Progenitor cell of endocrine pancreas (in vitro differentiated cells): ENCODE measurements around the gene FAM25G. TPM values are rescaled to one million over a fixed set of nuclear protein-coding genes. Genes with fewer than 3 reads are reported as not detected.
A peak's percentile ranks its signal among the peaks of the same experiment; 100 is the strongest.

Source experiments
- DNase-seq: peaks from one replicate; pipeline ENCODE4 v3.0.0; 2021; ENCODE audit warnings: low spot score; ENCODE audit not compliant: unreplicated experiment
- H3K27ac Mint-ChIP-seq: 2 replicates; pipeline ENCODE4 v1.8.0; 2021; ENCODE audit warnings: mild to moderate bottlenecking, moderate library complexity, mixed read lengths
- H3K27me3 Mint-ChIP-seq: 2 replicates; pipeline ENCODE4 v1.8.0; 2021; ENCODE audit warnings: mixed read lengths
- H3K36me3 Mint-ChIP-seq: 2 replicates; pipeline ENCODE4 v1.8.0; 2022; ENCODE audit warnings: mixed read lengths; ENCODE audit not compliant: insufficient read depth
- H3K4me1 Mint-ChIP-seq: 2 replicates; pipeline ENCODE4 v1.8.0; 2021; ENCODE audit warnings: low read depth, mixed read lengths
- H3K4me3 Mint-ChIP-seq: 2 replicates; pipeline ENCODE4 v1.8.0; 2021; ENCODE audit warnings: low read depth, mild to moderate bottlenecking, moderate library complexity, mixed read lengths
- H3K9me3 Mint-ChIP-seq: 2 replicates; pipeline ENCODE4 v1.8.0; 2021; ENCODE audit warnings: low read depth, mixed read lengths
- CTCF ChIP-seq: fragments of 200-600 bp; sonication (generic); IDR thresholded peaks from one replicate; pipeline ENCODE4 v1.5.0; 2021; ENCODE audit warnings: antibody characterized with exemption, mild to moderate bottlenecking; ENCODE audit not compliant: unreplicated experiment
- total RNA-seq: library from RNA; stranded (reverse); gene quantifications from 2 replicates; pipeline ENCODE4 v1.2.1, GENCODE V29; 2021

FAM25G gene
- total RNA-seq, 1 donor from 2014 or later, result not detected

GRCh38 chr10:47443145-47443544 lies 48.4 kb downstream of the FAM25G start:
- no peaks in the 10 kb centered on the region for H3K4me1 Mint-ChIP-seq
- no peaks in the 10 kb centered on the region for H3K36me3 Mint-ChIP-seq
- no peak for DNase-seq
- no peak overlapping the region for H3K4me3 Mint-ChIP-seq
- no peak overlapping the region for H3K27ac Mint-ChIP-seq
- no peak for TF ChIP-seq CTCF
- peaks cover 13% of the 10 kb centered on the region for H3K27me3 Mint-ChIP-seq
- H3K9me3 Mint-ChIP-seq, result peaks cover 11% of the 10 kb centered on the region

- no peak overlapping the region for H3K27ac Mint-ChIP-seq
- H3K9me3 Mint-ChIP-seq, result peaks cover 11% of the 10 kb centered on the region
- H3K36me3 Mint-ChIP-seq, result no peaks in the 10 kb centered on the region
- peaks cover 13% of the 10 kb centered on the region for H3K27me3 Mint-ChIP-seq
- TF ChIP-seq CTCF, result no peak
- H3K4me3 Mint-ChIP-seq, result no peak overlapping the region
- no peaks in the 10 kb centered on the region for H3K4me1 Mint-ChIP-seq
- no peak for DNase-seq
Measured at GRCh38 chr10:47442351-47442750, 49.1 kb downstream of the FAM25G start.

- DNase-seq, result no peak
- no peak for TF ChIP-seq CTCF
- Mint-ChIP-seq H3K27ac (no peak overlapping the region), H3K4me3 (no peak overlapping the region), H3K27me3 (peaks cover 13% of the 10 kb centered on the region), H3K4me1 (no peaks in the 10 kb centered on the region), H3K9me3 (peaks cover 11% of the 10 kb centered on the region), H3K36me3 (no peaks in the 10 kb centered on the region)
Measured at GRCh38 chr10:47441938-47442337, 49.6 kb downstream of the FAM25G start.

- Mint-ChIP-seq H3K4me3 (no peak overlapping the region), H3K4me1 (no peaks in the 10 kb centered on the region), H3K9me3 (peaks cover 5% of the 10 kb centered on the region), H3K27ac (no peak overlapping the region), H3K27me3 (peaks cover 16% of the 10 kb centered on the region), H3K36me3 (no peaks in the 10 kb centered on the region)
- TF ChIP-seq CTCF, result no peak
- DNase-seq, result no peak
Measured at GRCh38 chr10:47440207-47440606, 51.3 kb downstream of the FAM25G start.

- Mint-ChIP-seq H3K4me1 (no peaks in the 10 kb centered on the region), H3K27ac (no peak overlapping the region), H3K4me3 (no peak overlapping the region), H3K27me3 (peaks cover 16% of the 10 kb centered on the region), H3K36me3 (peaks cover 2% of the 10 kb centered on the region), H3K9me3 (peaks cover 10% of the 10 kb centered on the region)
- no peak for DNase-seq
- peak; percentile 62 for TF ChIP-seq CTCF
Measured at GRCh38 chr10:47438857-47439474, 52.5 kb downstream of the FAM25G start.

Other genes with a start within 250 kb of the FAM25G start
- not detected in 2 replicates for gene GDF10, start 191.5 kb downstream of the FAM25G start, total RNA-seq
- gene GDF2, start 169.2 kb downstream of the FAM25G start, total RNA-seq, result not detected in 2 replicates
- 0.10 TPM in 1 of 2 replicates, not detected in the other for gene RBP3, start 143.3 kb downstream of the FAM25G start, total RNA-seq
- 1.0 and 1.4 TPM in 2 replicates for gene ZNF488, start 107.4 kb downstream of the FAM25G start, total RNA-seq
- gene ANXA8, start 7.6 kb downstream of the FAM25G start, total RNA-seq, result not detected in 2 replicates
- 20.3 and 21.7 TPM in 2 replicates for gene AGAP9, start 31.9 kb upstream of the FAM25G start, total RNA-seq